T-helper 1 cell (primary cell): ENCODE measurements around the gene HK2.
"Not testable (repeated sequence)": the region's sequence is repeated elsewhere in the genome, so short reads cannot be mapped to it uniquely, and the experiment has no call there.

ENCODE experiments used
- DNase-seq, 5 donors: peaks; one replicate each; pipeline ENCODE4 v3.0.0-alpha.2; 2012 to 2020

The HK2 gene

DNA sequence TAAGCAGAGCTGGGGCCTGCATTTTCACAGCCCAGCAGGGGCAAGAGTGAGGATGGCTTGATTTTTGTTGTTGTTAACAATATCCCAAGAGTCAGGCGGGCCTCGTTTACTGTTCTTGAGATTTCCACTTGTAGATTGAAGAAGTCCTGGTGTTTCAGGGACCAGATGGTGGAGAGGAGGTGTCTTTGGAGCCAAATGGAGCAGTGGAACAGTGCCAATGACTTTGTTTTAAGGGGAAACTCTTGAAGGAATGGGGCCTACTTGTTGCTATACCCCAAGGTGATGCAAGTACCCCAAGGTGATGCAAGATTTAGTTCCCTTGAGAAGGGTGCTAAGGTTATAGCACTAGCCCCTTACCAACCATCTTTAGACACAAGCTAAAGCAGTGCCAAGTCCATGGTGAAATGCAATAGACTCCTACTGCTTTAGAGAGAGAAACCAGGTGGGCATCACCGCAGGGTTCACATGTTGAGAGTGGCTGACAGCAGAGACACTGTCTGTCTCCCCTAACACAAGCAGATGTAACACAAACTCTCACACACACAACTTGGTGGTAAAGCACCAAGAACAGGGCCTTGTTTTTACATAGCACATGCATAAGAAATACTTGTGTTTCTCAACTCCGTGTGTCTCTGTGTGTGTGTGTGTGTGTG, 44.0 kb downstream of the HK2 start:
- no peak for DNase-seq

DNA sequence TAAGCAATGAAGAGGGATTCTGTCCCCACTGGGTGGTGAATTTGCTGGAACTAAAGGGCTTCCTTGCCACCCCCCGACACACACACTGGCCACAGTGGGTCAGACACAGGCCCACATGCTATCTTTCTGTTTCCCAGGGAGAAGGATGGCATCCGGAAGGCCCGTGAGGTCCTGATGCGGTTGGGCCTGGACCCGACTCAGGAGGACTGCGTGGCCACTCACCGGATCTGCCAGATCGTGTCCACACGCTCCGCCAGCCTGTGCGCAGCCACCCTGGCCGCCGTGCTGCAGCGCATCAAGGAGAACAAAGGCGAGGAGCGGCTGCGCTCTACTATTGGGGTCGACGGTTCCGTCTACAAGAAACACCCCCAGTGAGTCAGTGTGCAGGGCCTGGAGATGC, 44.6 kb downstream of the HK2 start:
- DNase-seq: no peak

DNA sequence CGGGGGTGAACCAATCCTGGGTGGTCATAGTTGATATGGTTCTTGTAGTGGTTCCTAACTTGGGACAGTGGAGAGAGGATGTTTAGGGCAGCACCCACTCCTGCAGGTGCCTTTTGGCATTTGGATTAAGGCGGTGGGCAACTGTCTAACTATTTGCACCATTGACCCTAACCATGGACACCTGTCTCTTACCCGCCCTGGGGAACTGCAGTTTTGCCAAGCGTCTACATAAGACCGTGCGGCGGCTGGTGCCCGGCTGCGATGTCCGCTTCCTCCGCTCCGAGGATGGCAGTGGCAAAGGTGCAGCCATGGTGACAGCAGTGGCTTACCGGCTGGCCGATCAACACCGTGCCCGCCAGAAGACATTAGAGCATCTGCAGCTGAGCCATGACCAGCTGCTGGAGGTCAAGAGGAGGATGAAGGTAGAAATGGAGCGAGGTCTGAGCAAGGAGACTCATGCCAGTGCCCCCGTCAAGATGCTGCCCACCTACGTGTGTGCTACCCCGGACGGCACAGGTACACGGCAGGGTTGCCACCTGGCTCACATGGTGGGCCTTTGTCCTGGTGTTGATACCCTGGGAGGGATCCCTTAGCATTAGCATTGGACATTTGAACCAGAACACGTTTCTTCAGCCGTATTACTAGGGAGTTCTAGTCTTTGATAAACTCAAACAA, 46.3 kb downstream of the HK2 start:
- DNase-seq: no peak

DNA sequence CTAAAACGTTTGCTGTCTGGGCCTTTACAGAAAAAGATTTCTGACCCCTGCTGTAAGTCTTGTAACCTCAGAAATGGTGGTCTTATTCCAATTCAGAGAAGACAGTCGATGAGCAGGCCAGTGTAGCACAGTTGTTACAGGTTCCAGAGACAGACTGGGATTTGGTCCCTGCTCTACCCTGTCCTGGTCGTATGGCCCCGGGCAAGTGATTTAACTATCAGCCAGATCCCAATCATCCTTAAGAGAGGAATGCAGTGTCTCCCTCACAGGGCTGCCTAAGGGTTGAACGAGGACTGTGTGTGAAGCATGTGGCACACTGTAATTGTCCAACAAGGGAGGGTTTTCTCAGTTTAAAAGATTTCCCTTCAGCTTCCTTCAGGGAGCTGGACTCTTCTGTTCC, 47.2 kb downstream of the HK2 start:
- DNase-seq: no peak

DNA sequence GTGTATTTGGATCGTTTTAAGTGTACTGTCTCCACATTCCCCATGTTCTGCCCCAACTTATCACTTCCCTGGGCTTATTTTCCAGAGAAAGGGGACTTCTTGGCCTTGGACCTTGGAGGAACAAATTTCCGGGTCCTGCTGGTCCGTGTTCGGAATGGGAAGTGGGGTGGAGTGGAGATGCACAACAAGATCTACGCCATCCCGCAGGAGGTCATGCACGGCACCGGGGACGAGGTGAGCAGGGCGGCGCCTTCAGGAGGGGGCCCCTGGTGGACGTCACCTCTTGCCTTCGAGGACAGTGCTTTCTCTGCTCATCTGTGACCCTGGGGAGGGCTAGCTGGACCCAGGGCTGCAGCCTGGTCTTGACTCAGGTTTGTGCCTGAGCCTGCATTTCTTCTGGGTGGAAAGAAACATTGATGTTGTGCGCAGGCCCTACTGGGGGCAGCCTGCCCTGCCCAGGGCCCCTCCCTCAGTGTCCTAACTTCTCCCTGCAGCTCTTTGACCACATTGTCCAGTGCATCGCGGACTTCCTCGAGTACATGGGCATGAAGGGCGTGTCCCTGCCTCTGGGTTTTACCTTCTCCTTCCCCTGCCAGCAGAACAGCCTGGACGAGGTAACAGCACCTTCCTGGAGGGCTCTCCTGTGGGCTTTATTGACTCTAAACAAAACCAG, 47.8 kb downstream of the HK2 start:
- no peak for DNase-seq

DNA sequence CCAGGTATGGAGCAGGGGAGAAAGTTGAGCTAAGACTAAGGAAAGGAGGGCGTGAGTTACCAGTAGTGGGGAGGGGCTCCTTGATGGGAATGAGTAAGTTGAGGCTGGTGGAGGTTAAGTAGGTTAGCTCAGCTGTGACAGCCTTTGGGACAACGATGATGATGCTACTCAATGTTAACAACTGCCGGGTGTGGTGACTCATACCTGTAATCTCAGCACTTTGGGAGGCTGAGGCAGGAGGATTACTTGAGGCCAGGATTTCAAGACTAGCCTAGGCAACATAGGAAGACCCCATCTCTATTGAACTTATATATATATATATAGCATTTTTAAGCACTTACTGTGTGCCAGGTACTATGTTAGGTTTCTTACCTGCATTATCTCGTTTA, 48.4 kb downstream of the HK2 start:
- no peak for DNase-seq

DNA sequence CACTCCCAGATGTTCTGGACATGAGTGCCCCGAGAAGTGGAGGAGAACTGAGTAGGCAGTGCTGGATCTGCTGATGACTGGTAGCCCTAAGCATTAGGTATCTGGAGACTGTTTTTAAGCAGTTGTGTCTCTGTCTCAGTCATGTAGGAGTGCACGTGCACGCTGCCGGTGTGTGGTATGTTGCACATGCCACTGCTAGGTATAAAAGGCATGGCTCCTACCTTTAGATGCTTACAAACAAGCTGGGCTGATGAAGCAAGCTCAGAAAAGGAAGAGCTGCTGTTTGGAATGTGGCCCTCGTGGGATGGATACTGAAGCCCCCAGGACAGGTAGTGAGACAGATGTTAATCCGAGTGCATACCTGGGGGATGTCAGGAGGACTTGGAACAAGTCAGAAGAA, 49.1 kb downstream of the HK2 start:
- no peak for DNase-seq

DNA sequence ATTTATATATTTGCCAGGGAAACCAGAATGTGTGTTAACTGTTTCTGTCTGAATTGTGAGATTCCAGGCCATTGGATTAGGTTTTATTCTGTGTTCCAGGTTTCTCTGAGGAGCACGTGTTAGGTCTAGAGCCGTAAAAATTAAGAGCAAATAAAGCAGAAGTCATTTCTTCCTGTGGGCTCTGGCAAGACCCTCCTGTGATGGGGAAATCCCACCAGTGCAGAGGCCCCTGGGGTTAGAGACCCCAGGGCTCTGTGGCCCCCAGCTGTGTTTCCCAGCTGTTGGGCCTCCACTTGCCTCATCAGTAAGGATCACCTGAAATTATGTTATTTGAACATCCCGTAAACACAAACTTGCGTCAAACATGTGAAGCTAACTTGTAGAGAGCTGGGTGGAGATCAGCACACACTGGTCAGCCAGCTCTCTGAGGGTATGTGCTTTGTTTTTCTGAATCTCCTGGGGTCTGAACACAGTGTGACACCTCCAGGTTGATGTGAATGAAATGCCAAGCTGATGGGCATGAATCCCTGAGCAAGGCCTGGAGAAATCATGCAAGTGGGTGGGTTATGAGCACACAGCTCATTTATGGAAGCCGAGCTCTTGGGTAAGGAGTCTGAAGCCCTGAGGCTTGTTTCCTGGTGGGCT, 50.3 kb downstream of the HK2 start:
- DNase-seq: no peak

DNA sequence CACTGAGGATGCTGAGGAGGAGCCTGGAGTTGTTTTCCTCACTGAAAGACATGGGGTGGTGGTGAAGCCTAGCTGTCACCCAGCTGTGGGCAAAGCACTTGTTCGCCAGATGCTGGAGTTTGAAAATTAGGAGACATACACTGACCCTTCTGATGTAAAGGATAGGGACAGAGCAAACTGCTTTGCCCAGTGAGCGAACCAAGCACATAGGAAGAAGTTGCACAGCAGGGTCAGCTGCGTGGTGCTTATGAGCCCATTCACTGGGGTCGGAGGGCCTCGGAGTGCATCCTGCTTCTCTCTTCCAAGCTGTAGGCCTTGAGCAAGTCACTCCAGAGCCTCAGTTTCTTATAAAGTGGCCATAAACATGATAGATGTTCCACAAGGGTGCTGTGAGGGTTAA, 50.9 kb downstream of the HK2 start:
- no peak for DNase-seq

DNA sequence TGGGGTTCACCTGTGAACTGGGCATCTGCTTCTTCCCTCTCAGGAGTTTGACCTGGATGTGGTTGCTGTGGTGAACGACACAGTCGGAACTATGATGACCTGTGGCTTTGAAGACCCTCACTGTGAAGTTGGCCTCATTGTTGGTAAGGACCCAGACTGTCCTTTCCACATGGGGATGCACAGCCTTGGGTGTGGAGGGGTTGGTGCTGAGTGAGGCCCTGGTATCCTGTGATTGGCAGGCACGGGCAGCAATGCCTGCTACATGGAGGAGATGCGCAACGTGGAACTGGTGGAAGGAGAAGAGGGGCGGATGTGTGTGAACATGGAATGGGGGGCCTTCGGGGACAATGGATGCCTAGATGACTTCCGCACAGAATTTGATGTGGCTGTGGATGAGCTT, 52.3 kb downstream of the HK2 start:
- DNase-seq: no peak

DNA sequence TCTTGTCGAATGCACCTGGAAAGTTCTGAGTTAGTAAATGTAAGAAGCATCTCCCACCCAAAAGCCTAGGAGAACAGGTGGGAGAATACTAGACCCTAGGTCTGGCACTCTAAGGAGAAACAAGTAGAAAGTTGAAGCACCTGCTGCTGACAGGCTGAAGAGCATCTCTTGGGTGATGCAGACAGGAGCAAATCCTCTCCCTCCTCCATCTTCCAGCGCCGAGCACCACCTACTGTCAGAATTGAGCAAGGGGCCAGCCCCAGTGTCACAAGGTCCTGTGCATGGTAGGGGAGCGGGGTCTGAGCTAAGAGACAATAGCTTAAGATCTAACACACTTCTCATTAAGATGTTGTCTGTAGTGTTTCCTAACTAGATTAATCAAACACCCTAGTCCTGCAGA, 52.9 kb downstream of the HK2 start:
- no peak for DNase-seq

DNA sequence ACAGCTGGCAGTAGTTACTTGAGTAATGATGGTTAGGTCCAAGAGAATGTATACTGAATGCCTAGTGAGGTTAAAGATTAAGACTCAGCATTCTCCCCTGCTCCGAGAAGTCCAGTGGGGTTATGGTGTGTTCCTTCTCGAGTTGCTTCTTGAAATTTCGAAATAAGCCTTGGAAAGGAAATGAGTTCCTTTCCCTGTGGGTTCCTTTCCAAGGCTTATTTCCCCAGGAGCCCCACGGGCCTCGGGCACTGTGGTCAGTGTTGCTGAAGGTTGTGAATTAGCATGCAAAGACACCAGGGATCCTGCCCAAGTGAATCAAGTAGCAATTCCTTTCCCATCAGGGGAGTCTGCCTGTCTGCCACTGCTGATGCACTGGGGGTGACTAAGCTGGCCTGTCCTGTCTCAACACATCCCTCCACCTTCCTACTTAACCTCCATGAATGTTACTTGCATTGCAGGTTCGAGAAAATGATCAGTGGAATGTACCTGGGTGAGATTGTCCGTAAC, 53.6 kb downstream of the HK2 start:
- no peak for DNase-seq

DNA sequence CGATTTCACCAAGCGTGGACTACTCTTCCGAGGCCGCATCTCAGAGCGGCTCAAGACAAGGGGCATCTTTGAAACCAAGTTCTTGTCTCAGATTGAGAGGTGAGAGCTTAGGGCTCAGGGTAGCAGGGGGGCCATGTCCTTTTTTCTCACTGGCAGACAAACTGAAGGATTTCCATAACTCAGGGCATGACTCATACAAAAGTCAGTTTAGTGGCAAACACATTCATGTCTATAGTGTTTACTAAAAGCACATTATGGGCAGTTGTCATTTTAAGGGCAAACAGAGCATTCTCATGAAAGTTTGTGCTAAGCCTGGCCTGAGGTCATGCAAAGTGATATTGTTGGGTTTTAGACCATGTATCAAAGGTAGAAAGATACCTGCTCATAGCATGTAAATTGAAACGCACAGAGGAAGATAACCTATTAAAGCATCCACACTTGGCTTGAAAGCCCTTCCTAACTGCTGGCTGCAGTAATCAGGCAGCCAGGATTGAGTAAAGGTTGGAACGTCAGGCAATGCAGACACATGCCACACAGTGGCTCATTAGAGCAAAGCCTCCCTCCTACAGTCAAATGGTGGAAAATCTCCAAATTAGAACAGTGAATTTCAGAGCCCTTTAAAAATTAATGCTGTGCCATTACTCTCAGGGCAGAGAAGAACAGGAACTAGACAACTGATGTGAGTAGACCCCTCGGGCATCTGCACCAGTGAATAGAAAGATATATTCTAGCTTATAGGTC, 54.2 kb downstream of the HK2 start:
- DNase-seq: no peak

DNA sequence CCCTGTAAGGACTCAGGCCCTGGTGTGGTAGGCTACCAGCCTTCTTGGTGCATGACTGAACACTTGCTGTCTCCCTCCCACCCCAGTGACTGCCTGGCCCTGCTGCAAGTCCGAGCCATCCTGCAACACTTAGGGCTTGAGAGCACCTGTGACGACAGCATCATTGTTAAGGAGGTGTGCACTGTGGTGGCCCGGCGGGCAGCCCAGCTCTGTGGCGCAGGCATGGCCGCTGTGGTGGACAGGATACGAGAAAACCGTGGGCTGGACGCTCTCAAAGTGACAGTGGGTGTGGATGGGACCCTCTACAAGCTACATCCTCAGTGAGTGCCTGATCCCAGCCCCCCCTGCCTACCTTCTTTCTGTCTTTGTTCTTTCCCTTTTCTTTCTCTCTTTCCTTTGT, 55.2 kb downstream of the HK2 start:
- no peak for DNase-seq

DNA sequence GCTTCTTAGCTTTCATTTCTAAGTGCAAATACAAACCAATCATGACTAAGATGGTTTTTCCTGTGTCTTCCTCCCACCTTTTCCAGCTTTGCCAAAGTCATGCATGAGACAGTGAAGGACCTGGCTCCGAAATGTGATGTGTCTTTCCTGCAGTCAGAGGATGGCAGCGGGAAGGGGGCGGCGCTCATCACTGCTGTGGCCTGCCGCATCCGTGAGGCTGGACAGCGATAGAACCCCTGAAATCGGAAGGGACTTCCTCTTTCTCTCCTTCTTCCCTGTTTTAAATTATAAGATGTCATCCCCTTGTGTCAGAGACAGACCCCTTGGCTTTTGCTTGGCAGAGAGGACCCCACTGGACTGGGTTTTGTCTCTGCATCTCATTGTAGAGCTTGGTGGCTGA, 56.8 kb downstream of the HK2 start:
- DNase-seq: no peak

DNA sequence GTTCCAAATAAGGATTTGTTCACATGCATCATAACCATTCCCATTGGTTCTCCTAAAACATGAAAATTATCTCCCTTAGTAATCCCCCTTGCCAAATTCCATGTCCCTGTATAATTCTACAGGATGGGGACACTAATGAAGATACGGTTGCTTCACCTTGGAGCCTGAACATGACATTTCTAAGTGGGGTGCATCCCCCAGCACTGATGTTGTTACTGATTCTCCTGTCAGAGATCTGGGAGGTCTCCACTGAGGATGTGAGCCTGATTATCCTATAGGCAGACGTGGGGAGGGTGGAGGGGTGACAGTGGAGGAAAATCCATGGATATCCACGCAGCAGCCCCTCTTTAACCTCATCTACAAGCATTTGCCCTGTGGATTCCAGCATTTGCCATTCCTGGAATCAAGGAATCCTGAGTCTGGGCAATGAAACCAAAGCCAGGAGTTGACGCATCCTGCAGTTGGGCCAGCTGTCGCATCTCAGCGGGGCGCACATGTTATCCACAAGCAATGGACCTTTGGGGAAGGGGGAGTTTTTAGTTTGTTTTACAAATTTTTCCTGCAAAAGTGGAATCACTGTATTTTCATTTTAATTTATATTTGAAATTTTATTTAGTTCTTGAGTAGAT, 57.3 kb downstream of the HK2 start:
- DNase-seq: no peak

DNA sequence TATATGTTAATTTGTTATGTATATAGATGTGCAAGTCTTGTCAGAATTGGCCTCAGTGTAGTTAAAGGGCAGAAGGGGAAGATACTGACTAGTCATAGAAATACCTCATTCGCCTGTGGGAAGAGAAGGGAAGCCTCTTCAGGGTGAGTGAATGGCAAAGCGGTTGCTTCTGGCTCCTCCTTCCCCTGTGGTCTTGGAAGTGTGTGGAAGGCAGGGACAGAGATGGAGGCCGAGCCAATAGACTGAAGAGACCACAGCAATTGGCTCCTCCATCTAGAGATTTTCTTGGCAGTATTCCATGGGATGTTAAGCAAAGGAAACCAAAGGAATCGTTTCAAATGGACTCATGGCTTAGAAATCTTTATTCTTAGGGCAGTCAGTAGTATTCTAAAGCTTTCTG, 57.9 kb downstream of the HK2 start:
- not testable (repeated sequence) for DNase-seq

DNA sequence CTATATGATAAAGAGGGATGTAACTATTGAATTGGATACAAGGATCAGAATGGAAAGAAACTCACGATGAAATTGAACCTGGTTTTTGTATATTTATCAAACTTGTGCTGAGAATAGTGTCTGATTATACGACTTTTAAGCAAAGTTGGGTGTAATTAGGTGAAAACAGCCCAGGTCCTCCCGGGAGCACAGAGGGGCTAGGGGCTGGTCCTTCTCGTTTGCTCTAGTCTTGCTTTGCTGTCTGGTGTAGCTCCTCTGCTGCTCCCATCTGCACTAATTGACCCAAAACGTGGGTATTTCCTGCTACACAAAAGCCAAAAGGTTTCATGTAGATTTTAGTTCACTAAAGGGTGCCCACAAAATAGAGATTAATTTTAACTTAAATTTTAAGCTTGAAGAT, 58.7 kb downstream of the HK2 start:
- no peak for DNase-seq

DNA sequence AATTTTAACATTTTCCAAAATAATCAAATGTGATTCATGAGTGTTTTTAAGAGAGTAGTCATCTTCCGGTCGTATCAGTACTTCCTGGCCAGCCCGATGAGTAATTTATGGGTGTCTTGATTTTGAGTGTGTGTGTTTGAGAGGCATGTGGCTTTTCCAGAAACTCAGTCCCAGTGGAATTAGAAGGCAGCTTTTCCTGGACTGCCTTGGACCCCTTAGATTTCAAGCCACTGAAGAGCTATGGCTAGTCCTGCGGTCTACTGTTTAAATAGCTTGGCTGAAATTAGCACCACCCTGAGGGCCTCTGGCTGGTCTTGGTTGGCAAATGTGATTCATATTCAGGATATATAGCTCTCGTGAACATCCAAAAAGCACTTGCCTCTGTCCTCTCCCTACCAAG, 59.4 kb downstream of the HK2 start:
- DNase-seq: no peak

DNA sequence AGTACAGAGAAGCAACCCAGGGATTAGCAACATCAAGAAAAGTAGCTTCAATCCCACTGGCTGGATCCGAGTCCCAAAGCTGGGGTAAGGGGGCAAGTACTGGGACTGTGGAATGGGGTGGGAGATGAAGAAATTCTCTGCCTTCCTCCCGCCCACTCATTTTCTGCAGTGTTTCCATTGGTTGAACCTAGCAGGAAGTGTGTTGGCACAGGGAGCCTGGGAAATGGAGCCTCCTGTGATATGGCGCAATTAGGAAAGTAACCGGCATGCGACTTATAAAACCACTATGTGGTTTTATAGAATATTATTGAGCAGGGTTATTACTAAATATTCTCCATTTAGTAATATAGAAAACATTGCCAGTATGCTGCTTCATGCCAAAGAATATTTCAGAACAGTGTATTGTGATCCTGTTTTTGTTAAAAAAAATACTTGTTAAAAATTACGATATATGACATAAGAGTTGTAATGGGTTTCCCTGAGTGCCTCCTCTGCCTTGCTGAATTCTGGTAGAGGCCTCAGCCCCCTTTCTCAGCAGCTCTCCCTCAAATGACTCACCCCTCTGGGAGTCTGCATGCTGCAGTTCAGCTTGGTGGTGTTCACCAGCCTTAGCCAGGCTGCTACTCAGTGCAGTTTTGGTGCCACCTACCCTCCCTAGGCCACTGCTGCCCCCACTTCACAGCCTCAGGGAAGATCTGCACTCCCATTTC, 60.5 kb downstream of the HK2 start:
- no peak for DNase-seq

DNA sequence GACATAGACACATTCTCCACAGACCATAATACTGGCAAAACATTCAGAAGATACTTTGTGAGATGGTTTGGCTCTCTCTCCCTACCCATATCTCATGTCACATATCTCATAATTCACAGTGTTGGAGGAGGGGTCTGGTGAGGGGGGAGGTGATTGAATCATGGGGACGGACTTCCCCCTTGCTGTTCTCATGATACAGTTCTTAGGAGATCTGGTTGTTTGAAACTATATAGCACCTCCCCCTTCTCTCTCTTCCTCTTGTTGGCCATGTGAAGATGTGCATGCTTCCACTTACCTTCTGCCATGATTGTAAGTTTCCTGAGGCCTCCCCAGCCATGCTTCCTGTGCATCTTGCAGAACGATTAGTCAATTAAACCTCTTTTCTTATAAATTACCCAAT, 61.1 kb downstream of the HK2 start:
- no peak for DNase-seq

DNA sequence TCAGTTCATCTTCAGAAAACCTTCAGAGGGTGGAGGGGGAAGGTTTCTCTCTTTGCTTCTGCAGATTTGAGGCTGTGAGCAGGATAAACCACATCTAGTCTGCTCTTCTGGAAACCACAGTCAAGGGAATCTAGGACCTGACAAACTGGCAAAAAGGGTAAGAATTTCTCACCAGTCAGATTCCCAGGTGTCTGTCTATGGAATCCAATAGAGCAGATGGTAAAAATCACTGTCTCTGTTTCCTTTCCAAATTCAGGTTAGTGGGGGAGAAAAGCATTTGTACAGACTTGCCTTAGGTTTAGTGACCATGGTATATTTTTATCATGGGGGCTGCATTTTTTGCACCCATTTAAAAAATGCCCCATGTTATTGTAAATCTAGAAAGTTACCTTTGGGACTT, 62.3 kb downstream of the HK2 start:
- no peak for DNase-seq
